Tibial artery (tissue), 4 donors: ENCODE data around the gene LSP1.

Experiments used
- DNase-seq, 2 donors: peaks; one replicate each; pipeline ENCODE4 v3.0.0-alpha.2; 2019
- H3K27ac ChIP-seq, 2 donors: fragments of 200-600 bp; sonication (generic) in 1 of 2; 1 replicate in 1 of 2; 2 replicates in 1 of 2; pipeline ENCODE4 v1.5.1; 2018 to 2019; ENCODE audit warnings: mild to moderate bottlenecking in 1 of 2
- H3K27me3 ChIP-seq, 2 donors: fragments of 200-600 bp; sonication (generic) in 1 of 2; one replicate each; pipeline versions ENCODE4 v1.5.1 to v1.6.0; 2016 to 2019
- H3K36me3 ChIP-seq, 3 donors: fragments of 200-600 bp; sonication (generic) in 2 of 3; one replicate each; pipeline ENCODE4 v1.5.1; 2016 to 2019; ENCODE audit warnings: mild to moderate bottlenecking in 2 of 3
- H3K4me1 ChIP-seq, 4 donors: fragments of 200-600 bp; sonication (generic) in 2 of 4; 1 replicate in 3 of 4; 2 replicates in 1 of 4; pipeline ENCODE4 v1.5.1; 2016 to 2019
- H3K4me3 ChIP-seq, 2 donors: fragments of 200-600 bp; sonication (generic) in 1 of 2; 1 replicate in 1 of 2; 2 replicates in 1 of 2; pipeline ENCODE4 v1.5.1; 2018 to 2019; ENCODE audit warnings: mild to moderate bottlenecking in 2 of 2
- H3K9me3 ChIP-seq, 3 donors: fragments of 200-600 bp; sonication (generic) in 1 of 3; one replicate each; pipeline ENCODE4 v1.5.1; 2016 to 2019
- CTCF ChIP-seq, 2 experiments: fragments of 200-600 bp in 1 of 2; fragments of 450-650 bp in 1 of 2; IDR thresholded peaks; one replicate each; pipeline ENCODE4 v1.5.1; 2017 to 2019; ENCODE audit warnings: antibody characterized with exemption in 2 of 2, mild to moderate bottlenecking in 1 of 2, moderate library complexity in 1 of 2
- intact Hi-C: fragments of 100-400 bp; cut with DNase I; formaldehyde crosslinking; loops from one replicate; pipeline ENCODE4 v1.15.0; 2023; ENCODE audit warnings: low total_unique reads

LSP1 gene

GRCh38 chr11:1858576-1858975 lies 5.7 kb downstream of the LSP1 start:
- Histone ChIP-seq H3K36me3 (no peaks in the 10 kb centered on the region), H3K27me3 (no peaks in the 10 kb centered on the region), H3K9me3 (no peaks in the 10 kb centered on the region), H3K27ac (no peak overlapping the region), H3K4me1 (peaks cover 0 to 11% (median 8%) of the 10 kb centered on the region in 4 donors), H3K4me3 (no peak overlapping the region)
- no peak for DNase-seq
- intact Hi-C loops: no loop called here
- TF ChIP-seq CTCF (IDR thresholded peaks at IDR 0.05): no peak

- no peak overlapping the region for H3K4me3 ChIP-seq
- intact Hi-C loops: no loop called here
- no peaks in the 10 kb centered on the region for H3K36me3 ChIP-seq
- H3K9me3 ChIP-seq: no peaks in the 10 kb centered on the region
- no peak overlapping the region for H3K27ac ChIP-seq
- TF ChIP-seq CTCF (IDR thresholded peaks at IDR 0.05): no peak
- DNase-seq: no peak
- no peaks in the 10 kb centered on the region for H3K27me3 ChIP-seq
- H3K4me1 ChIP-seq: peaks cover 0 to 16% (median 13%) of the 10 kb centered on the region in 4 donors
Observed at GRCh38 chr11:1859004-1859403, 6.1 kb downstream of the LSP1 start.

GRCh38 chr11:1860108-1860507 lies 7.2 kb downstream of the LSP1 start:
- Histone ChIP-seq H3K36me3 (no peaks in the 10 kb centered on the region), H3K27me3 (no peaks in the 10 kb centered on the region), H3K4me1 (peaks cover 0 to 27% (median 24%) of the 10 kb centered on the region in 4 donors), H3K9me3 (no peaks in the 10 kb centered on the region), H3K27ac (no peak overlapping the region), H3K4me3 (no peak overlapping the region)
- TF ChIP-seq CTCF (IDR thresholded peaks at IDR 0.05): no peak
- intact Hi-C loops: no loop called here
- DNase-seq: no peak

GRCh38 chr11:1861435-1862411 lies 8.8 kb downstream of the LSP1 start:
- no peak for TF ChIP-seq CTCF (IDR thresholded peaks at IDR 0.05)
- no peaks in the 10 kb centered on the region for H3K36me3 ChIP-seq
- intact Hi-C loops: no loop called here
- no peaks in the 10 kb centered on the region for H3K27me3 ChIP-seq
- peak overlapping the region in 1 of 2 donors; percentile 94 for H3K27ac ChIP-seq
- no peaks in the 10 kb centered on the region for H3K9me3 ChIP-seq
- no peak overlapping the region for H3K4me3 ChIP-seq
- H3K4me1 ChIP-seq: peaks cover 0 to 40% (median 35%) of the 10 kb centered on the region in 4 donors
- DNase-seq: no peak

GRCh38 chr11:1862588-1863351 lies 9.9 kb downstream of the LSP1 start:
- Histone ChIP-seq H3K27me3 (no peaks in the 10 kb centered on the region), H3K27ac (peak overlapping the region; percentile 94 to 95), H3K4me3 (no peak overlapping the region), H3K4me1 (peaks cover 0 to 49% (median 36%) of the 10 kb centered on the region in 4 donors), H3K9me3 (no peaks in the 10 kb centered on the region), H3K36me3 (no peaks in the 10 kb centered on the region)
- intact Hi-C loops: no loop called here
- no peak for DNase-seq
- no peak for TF ChIP-seq CTCF (IDR thresholded peaks at IDR 0.05)
